ENCODE measurements around the gene VPS35L. TPM values are rescaled to one million over a fixed set of nuclear protein-coding genes. Genes with fewer than 3 reads are reported as not detected.

The VPS35L gene
- total and polyA plus RNA-seq, 2 of the 13 experiments (the other 11 are each of a cell fraction or from before 2014, with no cell fraction given) = 1.4 to 1.6 TPM

GRCh38 chr16:19744670-19745069, 189.2 kb downstream of the VPS35L start (continued):
- TF ChIP-seq ZNF280D (CRISPR knock-in tag; IDR thresholded peaks at IDR 0.05) (no peak), CBX2 (IDR thresholded peaks at IDR 0.05; ENCODE audit: low read depth, low read length) (no peak), CBX2 (CRISPR knock-in tag; IDR thresholded peaks at IDR 0.05; ENCODE audit: low read depth) (no peak), ZNF639 (CRISPR knock-in tag; conservative IDR thresholded peaks at IDR 0.05) (no peak), ZNF503 (CRISPR knock-in tag; IDR thresholded peaks at IDR 0.05) (0 out of 2 replicates have a peak, but pooled peaks have one; percentile 37), TEF (CRISPR knock-in tag; IDR thresholded peaks at IDR 0.05) (no peak), MTA1 (CRISPR knock-in tag; IDR thresholded peaks at IDR 0.05; ENCODE audit: borderline replicate concordance) (no peak), RFX5 (IDR thresholded peaks at IDR 0.05; ENCODE audit: low read depth, low read length) (no peak), ZNF687 (CRISPR knock-in tag; IDR thresholded peaks at IDR 0.05) (no peak), SOX13 (IDR thresholded peaks at IDR 0.05) (peak; percentile 64; the same call in 1 of the 2 replicates), SOX13 (CRISPR knock-in tag; conservative IDR thresholded peaks at IDR 0.05 in 1 of 2, IDR thresholded peaks at IDR 0.05 in 1 of 2) (peak in 1 of 2 experiments; percentile 95; a peak in 2 of 4 replicates), REST (IDR thresholded peaks at IDR 0.05; ENCODE audit: borderline replicate concordance in 1 of 2, low read depth in 1 of 2, low read length in 2 of 2) (no peak), SOX5 (CRISPR knock-in tag; IDR thresholded peaks at IDR 0.05; ENCODE audit: borderline replicate concordance) (peak; percentile 93; the same call in 1 of the 2 replicates), ZFP90 (CRISPR knock-in tag; IDR thresholded peaks at IDR 0.05; ENCODE audit: borderline replicate concordance) (no peak)

Data from HepG2 (cell line).